Measurements from ENCODE around the gene IL21.

- TF ChIP-seq CTCF (IDR thresholded peaks at IDR 0.05) (no peak), POLR2AphosphoS5 (IDR thresholded peaks at IDR 0.05; ENCODE audit: low read depth, low read length) (no peak), REST (IDR thresholded peaks at IDR 0.05; ENCODE audit: insufficient read depth in 1 of 2, low read depth in 2 of 2, low read length in 1 of 2) (no peak), TCF7L2 (IDR thresholded peaks at IDR 0.05; ENCODE audit: low read depth, low read length) (no peak)
Observed at GRCh38 chr4:122650148-122650547, 29.3 kb upstream of the IL21 start.
